ENCODE results near the gene MTERF4. TPM values are rescaled to one million over a fixed set of nuclear protein-coding genes. Genes with fewer than 3 reads are reported as not detected.
A peak's percentile ranks its signal among the peaks of the same experiment; 100 is the strongest.

MTERF4 gene
- total RNA-seq, 1 donor from 2014 or later: 43.7 TPM

- H3K9me3 Mint-ChIP-seq: no peaks in the 10 kb centered on the region
- no peak for TF ChIP-seq CTCF (conservative IDR thresholded peaks at IDR 0.05)
- no peak overlapping the region for H3K27ac Mint-ChIP-seq (ENCODE audit: unreplicated experiment)
- DNase-seq (ENCODE audit: low read depth, low spot score): no peak
- no peaks in the 10 kb centered on the region for H3K27me3 Mint-ChIP-seq (ENCODE audit: low read depth)
- peaks cover 6% of the 10 kb centered on the region for H3K36me3 Mint-ChIP-seq (ENCODE audit: low read depth)
- no peaks in the 10 kb centered on the region for H3K4me1 Mint-ChIP-seq
- no peak overlapping the region for H3K4me3 Mint-ChIP-seq
Measured at GRCh38 chr2:241133436-241133820, 31.3 kb upstream of the MTERF4 start.

DNA sequence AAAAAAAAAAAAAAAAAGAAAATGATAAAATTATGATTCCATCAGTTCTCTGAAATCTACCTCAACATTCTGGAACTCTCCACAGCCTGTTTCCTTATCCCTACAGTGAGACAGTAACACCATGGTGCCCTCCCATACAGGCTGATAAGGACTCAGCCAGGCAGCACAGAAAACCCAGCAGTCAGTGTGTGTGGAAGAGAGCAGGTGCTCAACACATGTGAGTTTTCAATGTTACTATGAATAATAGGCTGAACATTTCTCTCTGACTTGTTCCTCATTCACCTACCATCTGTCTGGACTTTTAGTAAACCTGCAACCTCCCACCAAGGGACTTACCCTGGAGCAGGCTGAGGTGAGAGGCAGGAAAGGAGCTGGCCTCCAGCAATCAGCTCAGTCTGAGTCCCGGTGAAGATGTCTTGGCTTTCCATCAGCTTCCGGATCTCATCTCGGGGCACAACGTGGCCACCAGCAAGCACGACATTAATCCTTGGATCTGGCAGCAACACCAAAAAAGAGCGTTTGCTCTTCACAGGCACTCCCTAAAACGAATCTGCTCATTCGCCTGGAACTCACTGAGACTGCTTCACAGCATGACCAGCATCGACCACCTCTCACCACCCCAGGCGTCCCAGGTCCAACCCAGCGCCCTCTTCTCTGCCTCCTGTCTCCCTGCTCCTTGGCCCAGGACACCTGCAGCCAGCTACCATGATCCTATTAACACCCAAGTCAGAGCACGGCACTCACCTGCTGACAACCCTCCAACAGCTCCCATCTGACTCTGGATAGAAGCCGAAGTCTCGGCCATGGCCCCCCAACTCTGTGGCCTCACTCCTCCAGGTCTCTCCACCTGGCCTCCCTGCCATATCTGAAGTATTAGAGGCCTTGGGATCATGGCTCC, 30.7 kb upstream of the MTERF4 start:
- Mint-ChIP-seq H3K4me1 (no peaks in the 10 kb centered on the region), H3K4me3 (no peak overlapping the region), H3K9me3 (no peaks in the 10 kb centered on the region), H3K36me3 (ENCODE audit: low read depth) (peaks cover 4% of the 10 kb centered on the region), H3K27me3 (ENCODE audit: low read depth) (no peaks in the 10 kb centered on the region), H3K27ac (ENCODE audit: unreplicated experiment) (peak overlapping the region; percentile 91)
- no peak for TF ChIP-seq CTCF (conservative IDR thresholded peaks at IDR 0.05)
- DNase-seq (ENCODE audit: low read depth, low spot score): no peak

GRCh38 chr2:241131531-241131930, 29.4 kb upstream of the MTERF4 start:
- Mint-ChIP-seq H3K4me3 (no peak overlapping the region), H3K4me1 (no peaks in the 10 kb centered on the region), H3K27me3 (ENCODE audit: low read depth) (no peaks in the 10 kb centered on the region), H3K36me3 (ENCODE audit: low read depth) (peaks cover 3% of the 10 kb centered on the region), H3K9me3 (no peaks in the 10 kb centered on the region), H3K27ac (ENCODE audit: unreplicated experiment) (no peak overlapping the region)
- TF ChIP-seq CTCF (conservative IDR thresholded peaks at IDR 0.05): no peak
- DNase-seq (ENCODE audit: low read depth, low spot score): no peak

DNA sequence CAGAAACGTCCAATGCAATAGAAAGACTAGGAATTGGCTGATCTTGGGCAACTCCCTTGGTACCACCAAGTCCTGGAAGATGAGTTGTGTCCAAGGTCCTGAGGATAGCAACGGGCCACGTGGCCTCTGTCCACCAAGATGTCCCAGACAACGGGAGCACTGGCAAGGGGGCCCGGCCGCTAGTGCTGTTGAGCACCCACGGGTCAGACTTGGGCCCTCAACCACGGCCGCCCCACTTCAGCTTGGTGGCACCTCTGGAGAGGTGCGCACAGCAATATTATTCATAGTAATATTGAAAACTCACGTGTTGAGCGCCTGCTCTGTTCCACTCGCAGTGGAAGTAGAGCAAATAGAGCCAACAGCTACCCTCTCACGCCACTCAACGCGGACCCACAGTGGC, 28.2 kb upstream of the MTERF4 start:
- Mint-ChIP-seq H3K27ac (ENCODE audit: unreplicated experiment) (no peak overlapping the region), H3K4me1 (no peaks in the 10 kb centered on the region), H3K9me3 (no peaks in the 10 kb centered on the region), H3K27me3 (ENCODE audit: low read depth) (no peaks in the 10 kb centered on the region), H3K4me3 (no peak overlapping the region), H3K36me3 (ENCODE audit: low read depth) (peaks cover 3% of the 10 kb centered on the region)
- no peak for DNase-seq (ENCODE audit: low read depth, low spot score)
- no peak for TF ChIP-seq CTCF (conservative IDR thresholded peaks at IDR 0.05)

- H3K36me3 Mint-ChIP-seq (ENCODE audit: low read depth): peaks cover 3% of the 10 kb centered on the region
- TF ChIP-seq CTCF (conservative IDR thresholded peaks at IDR 0.05): no peak
- DNase-seq (ENCODE audit: low read depth, low spot score): no peak
- H3K27ac Mint-ChIP-seq (ENCODE audit: unreplicated experiment): no peak overlapping the region
- no peaks in the 10 kb centered on the region for H3K4me1 Mint-ChIP-seq
- H3K4me3 Mint-ChIP-seq: no peak overlapping the region
- H3K9me3 Mint-ChIP-seq: no peaks in the 10 kb centered on the region
- no peaks in the 10 kb centered on the region for H3K27me3 Mint-ChIP-seq (ENCODE audit: low read depth)
Measured at GRCh38 chr2:241129086-241129871, 27.2 kb upstream of the MTERF4 start.

Measured in neural crest cell (in vitro differentiated cells).